H9 (cell line): ENCODE measurements around the gene DPYD. TPM values are rescaled to one million over a fixed set of nuclear protein-coding genes. Genes with fewer than 3 reads are reported as not detected.

ENCODE experiments used
- DNase-seq: peaks from one replicate; pipeline ENCODE4 v3.0.0-alpha.2; 2017
- H2AFZ ChIP-seq: one replicate; pipeline ENCODE4 v1.6.1; 2013; ENCODE audit warnings: mild to moderate bottlenecking, low read length, control low read depth, moderate library complexity
- H2AK5ac ChIP-seq: 2 replicates; pipeline ENCODE4 v1.6.1; 2013; ENCODE audit warnings: low read length, control low read depth, mixed read lengths; ENCODE audit not compliant: insufficient read length
- H2BK120ac ChIP-seq: one replicate; pipeline ENCODE4 v1.6.1; 2013; ENCODE audit warnings: low read depth, mild to moderate bottlenecking, low read length, control low read depth, inconsistent platforms; ENCODE audit not compliant: poor library complexity, severe bottlenecking
- H2BK12ac ChIP-seq: 2 replicates; pipeline ENCODE4 v1.6.1; 2013; ENCODE audit warnings: low read length, control low read depth, mixed read lengths, low read depth; ENCODE audit not compliant: insufficient read length
- H2BK15ac ChIP-seq: 2 replicates; pipeline ENCODE4 v1.6.1; 2013; ENCODE audit warnings: low read depth, low read length, control low read depth
- H2BK20ac ChIP-seq: one replicate; pipeline ENCODE4 v1.6.1; 2013; ENCODE audit warnings: low read depth, mild to moderate bottlenecking, low read length, control low read depth, inconsistent platforms; ENCODE audit not compliant: poor library complexity, severe bottlenecking
- H2BK5ac ChIP-seq: 2 replicates; pipeline ENCODE4 v1.6.1; 2013; ENCODE audit warnings: low read length, control low read depth, mixed read lengths; ENCODE audit not compliant: insufficient read length
- H3K14ac ChIP-seq: 2 replicates; pipeline ENCODE4 v1.6.1; 2013; ENCODE audit warnings: low read length, control low read depth; ENCODE audit not compliant: insufficient read depth
- H3K18ac ChIP-seq: 2 replicates; pipeline ENCODE4 v1.6.1; 2013; ENCODE audit warnings: low read depth, mild to moderate bottlenecking, mixed read lengths, low read length, control low read depth; ENCODE audit not compliant: insufficient read length
- H3K23ac ChIP-seq: 2 replicates; pipeline ENCODE4 v1.6.1; 2013; ENCODE audit warnings: low read length, control low read depth, mixed read lengths, low read depth; ENCODE audit not compliant: insufficient read length
- H3K23me2 ChIP-seq: 2 replicates; pipeline ENCODE4 v1.6.1; 2013; ENCODE audit warnings: low read depth, mild to moderate bottlenecking, mixed read lengths, low read length, control low read depth; ENCODE audit not compliant: insufficient read length, poor library complexity, severe bottlenecking
- H3K27ac ChIP-seq: 2 replicates; pipeline ENCODE4 v1.5.1; 2013; ENCODE audit warnings: low read length, control low read depth, mixed read lengths, low read depth; ENCODE audit not compliant: insufficient read length
- H3K27me3 ChIP-seq: 2 replicates; pipeline ENCODE4 v1.6.1; 2013; ENCODE audit warnings: low read length, control low read depth, inconsistent platforms; ENCODE audit not compliant: insufficient read depth
- H3K4ac ChIP-seq: 2 replicates; pipeline ENCODE4 v1.6.1; 2013; ENCODE audit warnings: low read depth, mild to moderate bottlenecking, control low read depth, inconsistent platforms, low read length, moderate library complexity
- H3K4me1 ChIP-seq: 2 replicates; pipeline ENCODE4 v1.6.1; 2013; ENCODE audit warnings: low read length, control low read depth, inconsistent platforms; ENCODE audit not compliant: insufficient read depth
- H3K4me2 ChIP-seq: 2 replicates; pipeline ENCODE4 v1.6.1; 2013; ENCODE audit warnings: low read length, control low read depth, mixed read lengths; ENCODE audit not compliant: insufficient read length, insufficient read depth
- H3K56ac ChIP-seq: 2 replicates; pipeline ENCODE4 v1.6.1; 2013; ENCODE audit warnings: low read depth, mild to moderate bottlenecking, mixed read lengths, low read length, control low read depth; ENCODE audit not compliant: insufficient read length
- H3K79me1 ChIP-seq: 2 replicates; pipeline ENCODE4 v1.6.1; 2013; ENCODE audit warnings: low read depth, mild to moderate bottlenecking, moderate library complexity, low read length, control low read depth, inconsistent platforms; ENCODE audit not compliant: insufficient read depth, poor library complexity, severe bottlenecking
- H3K79me2 ChIP-seq: 2 replicates; pipeline ENCODE4 v1.6.1; 2013; ENCODE audit warnings: low read length, control low read depth, inconsistent platforms; ENCODE audit not compliant: insufficient read depth
- H3K9ac ChIP-seq: 2 replicates; pipeline ENCODE4 v1.6.1; 2013; ENCODE audit warnings: low read length, control low read depth, mixed read lengths; ENCODE audit not compliant: insufficient read length; ENCODE audit errors: extremely low read depth
- H3K9me3 ChIP-seq: one replicate; pipeline ENCODE4 v1.6.1; 2013; ENCODE audit warnings: low read depth, low read length, inconsistent platforms; ENCODE audit not compliant: control insufficient read depth
- H3T11ph ChIP-seq: one replicate; pipeline ENCODE4 v1.6.1; 2013; ENCODE audit warnings: mild to moderate bottlenecking, low read length, control low read depth, inconsistent platforms
- H4K20me1 ChIP-seq: one replicate; pipeline ENCODE4 v1.6.1; 2013; ENCODE audit not compliant: control insufficient read depth, insufficient read length, insufficient read depth
- H4K5ac ChIP-seq: 2 replicates; pipeline ENCODE4 v1.6.1; 2013; ENCODE audit warnings: low read depth, mild to moderate bottlenecking, mixed read lengths, low read length, control low read depth; ENCODE audit not compliant: insufficient read length
- H4K8ac ChIP-seq: replicated peaks from 2 replicates; pipeline ENCODE4 v1.6.1; 2013; ENCODE audit warnings: low read length, control low read depth, mixed read lengths, low read depth; ENCODE audit not compliant: insufficient read length
- H4K91ac ChIP-seq: 2 replicates; pipeline ENCODE4 v1.6.1; 2013; ENCODE audit warnings: low read depth, mild to moderate bottlenecking, moderate library complexity, mixed read lengths, low read length, control low read depth; ENCODE audit not compliant: insufficient read length
- H3K27ac Mint-ChIP-seq, 3 experiments: 2 replicates in 2 of 3; 3 replicates in 1 of 3; pipeline ENCODE4 v1.8.0; 2020 to 2021; ENCODE audit warnings: mixed read lengths in 3 of 3, mild to moderate bottlenecking in 1 of 3, moderate library complexity in 1 of 3
- H3K27me3 Mint-ChIP-seq: 2 replicates; pipeline ENCODE4 v1.8.0; 2021; ENCODE audit warnings: low read depth, mild to moderate bottlenecking, moderate library complexity, mixed read lengths
- H3K36me3 Mint-ChIP-seq, 3 experiments: 2 replicates in 2 of 3; 3 replicates in 1 of 3; pipeline ENCODE4 v1.8.0; 2020 to 2021; ENCODE audit warnings: low read depth in 3 of 3, mixed read lengths in 3 of 3; ENCODE audit not compliant: insufficient read depth in 1 of 3
- H3K4me1 Mint-ChIP-seq, 2 experiments: 2 replicates each; pipeline ENCODE4 v1.8.0; 2020; ENCODE audit warnings: mixed read lengths in 2 of 2
- H3K4me3 Mint-ChIP-seq, 2 experiments: 2 replicates in 1 of 2; 3 replicates in 1 of 2; pipeline ENCODE4 v1.8.0; 2020 to 2021; ENCODE audit warnings: mild to moderate bottlenecking in 2 of 2, mixed read lengths in 2 of 2, moderate library complexity in 1 of 2
- H3K9me3 Mint-ChIP-seq, 2 experiments: 2 replicates in 1 of 2; 3 replicates in 1 of 2; pipeline ENCODE4 v1.8.0; 2020; ENCODE audit warnings: mild to moderate bottlenecking in 2 of 2, mixed read lengths in 2 of 2, moderate library complexity in 1 of 2
- CTCF ChIP-seq: fragments of 200-600 bp; sonication (generic); conservative IDR thresholded peaks from 3 replicates; pipeline ENCODE4 v1.8.0; 2021; ENCODE audit warnings: antibody characterized with exemption, mild to moderate bottlenecking
- total RNA-seq: library from RNA; stranded (reverse); gene quantifications from 2 replicates; pipeline ENCODE4 v1.2.1, GENCODE V29; 2021

Gene DPYD
- total RNA-seq, 1 experiment from 2014 or later, result 0.37 TPM

GRCh38 chr1:97092824-97093223, 828.0 kb downstream of the DPYD start:
- no peaks in the 10 kb centered on the region for H3K79me1 ChIP-seq
- H2BK12ac ChIP-seq, result no peak overlapping the region
- H3K27ac Mint-ChIP-seq, result no peak overlapping the region
- peaks cover 0 to 6% (median 2%) of the 10 kb centered on the region in 3 experiments; a peak in 2 of 7 replicates for H3K36me3 Mint-ChIP-seq
- no peak for TF ChIP-seq CTCF
- no peak overlapping the region for H3K14ac ChIP-seq
- H2BK5ac ChIP-seq, result no peak overlapping the region
- no peak overlapping the region for H3K4me2 ChIP-seq
- no peaks in the 10 kb centered on the region for H3K27me3 ChIP-seq
- no peak overlapping the region for H3K23ac ChIP-seq
- no peak overlapping the region for H2BK15ac ChIP-seq
- H3K4me1 ChIP-seq, result peaks cover 2% of the 10 kb centered on the region; the same call in 1 of the 2 replicates
- no peak overlapping the region for H2AK5ac ChIP-seq
- no peak overlapping the region for H4K5ac ChIP-seq
- H3K4me1 Mint-ChIP-seq, result peaks cover 0 to 5% of the 10 kb centered on the region in 2 experiments; a peak in 1 of 4 replicates
- no peaks in the 10 kb centered on the region for H3K23me2 ChIP-seq
- H3K4me3 Mint-ChIP-seq, result no peak overlapping the region
- no peaks in the 10 kb centered on the region for H3K79me2 ChIP-seq
- H3K4ac ChIP-seq, result no peak overlapping the region
- no peak overlapping the region for H4K8ac ChIP-seq
- H2AFZ ChIP-seq, result no peak overlapping the region
- H3K56ac ChIP-seq, result no peak overlapping the region
- H4K91ac ChIP-seq, result no peak overlapping the region
- H2BK20ac ChIP-seq, result no peak overlapping the region
- H3K9ac ChIP-seq, result no peak overlapping the region
- no peak overlapping the region for H3K27ac ChIP-seq
- H3T11ph ChIP-seq, result no peak overlapping the region
- DNase-seq, result no peak
- H3K18ac ChIP-seq, result no peak overlapping the region
- peaks cover 2 to 3% of the 10 kb centered on the region in 2 experiments; a peak in 3 of 5 replicates for H3K9me3 Mint-ChIP-seq
- H4K20me1 ChIP-seq, result no peaks in the 10 kb centered on the region
- H2BK120ac ChIP-seq, result no peak overlapping the region
- no peaks in the 10 kb centered on the region for H3K27me3 Mint-ChIP-seq
- no peaks in the 10 kb centered on the region for H3K9me3 ChIP-seq
